Measurements from ENCODE around the gene KIAA1217.
A peak's percentile ranks its signal among the peaks of the same experiment; 100 is the strongest.

Gene KIAA1217

DNA sequence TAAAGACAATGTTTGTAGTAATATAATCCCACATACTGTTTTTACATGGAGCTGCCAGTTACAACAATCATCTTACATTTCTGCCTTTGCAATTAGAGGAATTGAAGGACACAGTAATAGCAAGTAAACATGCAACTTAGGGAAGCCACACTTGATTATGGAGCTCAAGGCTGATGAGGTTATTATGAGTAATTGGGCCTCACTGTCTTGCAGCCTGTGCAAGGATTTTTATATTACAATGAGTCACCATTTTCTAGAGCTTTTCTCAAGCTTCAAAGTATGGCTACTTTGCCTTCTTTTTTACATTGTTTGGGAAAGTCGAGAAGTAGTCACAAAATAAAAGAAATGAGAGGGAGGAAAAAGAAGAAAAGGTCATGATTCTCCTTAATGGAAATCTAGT is 226.4 kb downstream of the KIAA1217 start:
- no peak overlapping the region for H3K9ac ChIP-seq (ENCODE audit: low read length)
- no peaks in the 10 kb centered on the region for H3K9me3 ChIP-seq (ENCODE audit: insufficient read depth, low read length)
- no peaks in the 10 kb centered on the region for H3K27me3 ChIP-seq (ENCODE audit: low read depth, low read length)
- TF ChIP-seq, protein P1, sequence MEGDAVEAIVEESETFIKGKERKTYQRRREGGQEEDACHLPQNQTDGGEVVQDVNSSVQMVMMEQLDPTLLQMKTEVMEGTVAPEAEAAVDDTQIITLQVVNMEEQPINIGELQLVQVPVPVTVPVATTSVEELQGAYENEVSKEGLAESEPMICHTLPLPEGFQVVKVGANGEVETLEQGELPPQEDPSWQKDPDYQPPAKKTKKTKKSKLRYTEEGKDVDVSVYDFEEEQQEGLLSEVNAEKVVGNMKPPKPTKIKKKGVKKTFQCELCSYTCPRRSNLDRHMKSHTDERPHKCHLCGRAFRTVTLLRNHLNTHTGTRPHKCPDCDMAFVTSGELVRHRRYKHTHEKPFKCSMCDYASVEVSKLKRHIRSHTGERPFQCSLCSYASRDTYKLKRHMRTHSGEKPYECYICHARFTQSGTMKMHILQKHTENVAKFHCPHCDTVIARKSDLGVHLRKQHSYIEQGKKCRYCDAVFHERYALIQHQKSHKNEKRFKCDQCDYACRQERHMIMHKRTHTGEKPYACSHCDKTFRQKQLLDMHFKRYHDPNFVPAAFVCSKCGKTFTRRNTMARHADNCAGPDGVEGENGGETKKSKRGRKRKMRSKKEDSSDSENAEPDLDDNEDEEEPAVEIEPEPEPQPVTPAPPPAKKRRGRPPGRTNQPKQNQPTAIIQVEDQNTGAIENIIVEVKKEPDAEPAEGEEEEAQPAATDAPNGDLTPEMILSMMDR (IDR thresholded peaks at IDR 0.05; ENCODE audit: low read depth, low read length) = no peak
- TF ChIP-seq EZH2phosphoT487 (IDR thresholded peaks at IDR 0.05; ENCODE audit: low read depth) = no peak
- no peaks in the 10 kb centered on the region for H3K79me2 ChIP-seq (ENCODE audit: low read length)
- peak overlapping the region; percentile 10; the same call in 1 of the 2 replicates for H3K4me2 ChIP-seq (ENCODE audit: low read length)
- no peak overlapping the region for H2AFZ ChIP-seq (ENCODE audit: low read depth, low read length)
- H3K27ac ChIP-seq (ENCODE audit: low read length) = no peak overlapping the region
- H3K4me3 ChIP-seq (ENCODE audit: low read length) = no peak overlapping the region
- H4K20me1 ChIP-seq (ENCODE audit: insufficient read depth, low read length) = no peaks in the 10 kb centered on the region
- peaks cover 15% of the 10 kb centered on the region for H3K4me1 ChIP-seq (ENCODE audit: low read length)
- peaks cover 3% of the 10 kb centered on the region for H3K36me3 ChIP-seq (replicated peaks; ENCODE audit: low read depth, low read length)

DNA sequence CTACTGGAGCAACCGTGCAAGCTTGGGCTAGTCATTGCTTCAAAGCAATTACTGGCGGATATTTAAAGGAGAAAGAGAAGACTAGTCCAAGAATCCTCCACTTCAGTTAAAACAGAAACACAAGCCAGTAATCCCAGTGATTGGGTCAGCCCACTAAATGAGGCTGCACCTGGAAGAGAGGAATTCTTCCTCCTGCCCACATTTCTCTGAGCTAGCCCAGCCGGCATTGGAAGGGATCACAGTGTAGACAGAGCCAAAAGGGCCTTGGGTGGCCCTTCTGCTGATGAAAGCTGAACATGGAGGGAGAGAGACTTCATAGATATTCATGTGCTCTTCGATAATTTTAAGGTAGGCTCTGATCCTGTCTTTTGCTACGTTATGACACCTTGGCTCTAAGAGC is 228.4 kb downstream of the KIAA1217 start:
- Histone ChIP-seq H3K9ac (ENCODE audit: low read length) (no peak overlapping the region), H3K4me1 (ENCODE audit: low read length) (peaks cover 21% of the 10 kb centered on the region), H4K20me1 (ENCODE audit: insufficient read depth, low read length) (no peaks in the 10 kb centered on the region), H3K36me3 (replicated peaks; ENCODE audit: low read depth, low read length) (peaks cover 3% of the 10 kb centered on the region), H3K79me2 (ENCODE audit: low read length) (no peaks in the 10 kb centered on the region), H3K27ac (ENCODE audit: low read length) (no peak overlapping the region), H2AFZ (ENCODE audit: low read depth, low read length) (no peak overlapping the region), H3K9me3 (ENCODE audit: insufficient read depth, low read length) (no peaks in the 10 kb centered on the region), H3K4me2 (ENCODE audit: low read length) (no peak overlapping the region), H3K4me3 (ENCODE audit: low read length) (no peak overlapping the region), H3K27me3 (ENCODE audit: low read depth, low read length) (no peaks in the 10 kb centered on the region)
- no peak for TF ChIP-seq EZH2phosphoT487 (IDR thresholded peaks at IDR 0.05; ENCODE audit: low read depth)
- TF ChIP-seq, protein P1 (IDR thresholded peaks at IDR 0.05; ENCODE audit: low read depth, low read length) = no peak

DNA sequence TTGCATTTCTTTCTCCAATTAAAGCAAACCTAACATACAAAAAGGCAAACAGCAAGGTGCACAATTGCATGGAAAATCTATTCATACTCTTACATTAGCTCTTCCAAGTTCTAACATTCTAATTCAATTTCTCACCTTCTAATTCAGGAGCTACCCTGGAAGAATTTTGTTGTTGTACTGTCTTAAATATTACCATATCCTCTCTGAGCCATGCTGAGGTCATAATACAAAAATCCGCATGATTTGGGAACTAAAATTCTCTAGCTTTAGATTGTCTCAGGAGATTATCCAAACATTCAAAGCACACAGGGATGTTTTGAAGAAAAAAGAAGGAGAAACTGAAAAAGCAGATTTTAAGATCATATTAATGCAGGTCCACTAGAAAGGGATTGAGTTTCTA is 229.9 kb downstream of the KIAA1217 start:
- Histone ChIP-seq H3K4me2 (ENCODE audit: low read length) (no peak overlapping the region), H4K20me1 (ENCODE audit: insufficient read depth, low read length) (no peaks in the 10 kb centered on the region), H3K9ac (ENCODE audit: low read length) (no peak overlapping the region), H2AFZ (ENCODE audit: low read depth, low read length) (no peak overlapping the region), H3K27me3 (ENCODE audit: low read depth, low read length) (no peaks in the 10 kb centered on the region), H3K4me1 (ENCODE audit: low read length) (peaks cover 21% of the 10 kb centered on the region), H3K4me3 (ENCODE audit: low read length) (no peak overlapping the region), H3K9me3 (ENCODE audit: insufficient read depth, low read length) (no peaks in the 10 kb centered on the region), H3K79me2 (ENCODE audit: low read length) (no peaks in the 10 kb centered on the region), H3K27ac (ENCODE audit: low read length) (no peak overlapping the region), H3K36me3 (replicated peaks; ENCODE audit: low read depth, low read length) (peaks cover 3% of the 10 kb centered on the region)
- TF ChIP-seq EZH2phosphoT487 (IDR thresholded peaks at IDR 0.05; ENCODE audit: low read depth) = no peak
- TF ChIP-seq, protein P1 (IDR thresholded peaks at IDR 0.05; ENCODE audit: low read depth, low read length) = no peak

DNA sequence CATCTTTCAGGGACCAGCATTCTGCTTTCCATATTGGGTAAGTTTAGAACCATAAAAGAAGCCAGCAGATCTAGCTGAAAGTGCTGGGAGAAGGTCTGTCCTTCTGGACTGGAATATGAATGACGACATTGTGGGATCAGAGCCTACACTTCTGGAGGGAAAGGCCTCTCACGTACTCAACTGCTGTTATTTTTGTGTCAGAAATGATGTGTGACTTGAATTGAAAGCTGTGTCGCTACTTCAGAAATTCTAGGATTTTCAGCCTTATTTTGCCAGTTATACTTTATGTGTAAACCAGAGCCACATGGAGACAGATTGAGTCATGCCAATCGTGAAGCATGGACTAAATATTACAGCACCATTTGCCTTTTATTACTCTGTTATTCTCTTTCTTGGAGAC is 231.0 kb downstream of the KIAA1217 start:
- Histone ChIP-seq H3K27me3 (ENCODE audit: low read depth, low read length) (no peaks in the 10 kb centered on the region), H3K9ac (ENCODE audit: low read length) (no peak overlapping the region), H3K4me2 (ENCODE audit: low read length) (no peak overlapping the region), H3K79me2 (ENCODE audit: low read length) (no peaks in the 10 kb centered on the region), H3K4me3 (ENCODE audit: low read length) (no peak overlapping the region), H3K4me1 (ENCODE audit: low read length) (peaks cover 13% of the 10 kb centered on the region), H3K27ac (ENCODE audit: low read length) (no peak overlapping the region), H3K9me3 (ENCODE audit: insufficient read depth, low read length) (no peaks in the 10 kb centered on the region), H2AFZ (ENCODE audit: low read depth, low read length) (no peak overlapping the region), H3K36me3 (replicated peaks; ENCODE audit: low read depth, low read length) (peaks cover 3% of the 10 kb centered on the region), H4K20me1 (ENCODE audit: insufficient read depth, low read length) (no peaks in the 10 kb centered on the region)
- TF ChIP-seq, protein P1 (IDR thresholded peaks at IDR 0.05; ENCODE audit: low read depth, low read length) = no peak
- no peak for TF ChIP-seq EZH2phosphoT487 (IDR thresholded peaks at IDR 0.05; ENCODE audit: low read depth)
